Measurements from ENCODE around the gene GRAMD1B. TPM values are rescaled to one million over a fixed set of nuclear protein-coding genes. Genes with fewer than 3 reads are reported as not detected.

GRAMD1B gene
- total RNA-seq, 1 donor from 2014 or later, result 159 TPM

DNA sequence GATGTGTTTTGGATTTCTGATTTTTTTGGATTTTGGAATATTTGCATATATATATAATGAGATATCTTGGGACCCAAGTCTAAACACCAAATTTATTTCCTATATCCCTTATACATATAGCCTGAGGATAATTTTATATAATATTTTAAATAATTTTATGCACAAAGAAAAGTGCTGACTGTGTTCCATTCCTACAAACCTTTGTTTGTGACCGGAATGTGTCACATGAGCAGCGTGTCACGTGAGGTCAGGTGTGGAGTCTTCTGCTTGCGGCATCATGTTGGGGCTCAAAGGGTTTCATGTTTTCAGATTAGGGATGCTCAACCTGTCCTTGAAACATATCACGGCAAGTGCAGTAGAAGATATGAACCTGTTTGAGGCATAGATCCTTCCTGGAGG lies 158.8 kb downstream of the GRAMD1B start:
- peaks cover 2% of the 10 kb centered on the region for H3K4me1 Mint-ChIP-seq (ENCODE audit: low read depth)

GRCh38 chr11:123590296-123590912 lies 160.3 kb downstream of the GRAMD1B start:
- Mint-ChIP-seq H3K9me3 (no peaks in the 10 kb centered on the region), H3K27ac (no peak overlapping the region), H3K4me1 (ENCODE audit: low read depth) (peaks cover 2% of the 10 kb centered on the region), H3K27me3 (ENCODE audit: low read depth) (no peaks in the 10 kb centered on the region), H3K36me3 (ENCODE audit: low read depth) (peaks cover 54% of the 10 kb centered on the region), H3K4me3 (ENCODE audit: low read depth) (no peak overlapping the region)
- no peak for DNase-seq (ENCODE audit: low spot score)
- intact Hi-C loops (cut with micrococcal nuclease), result no loop called here

More for the DNA sequence above, 158.8 kb downstream of the GRAMD1B start:
- intact Hi-C loops (cut with micrococcal nuclease), result no loop called here
- no peak for DNase-seq (ENCODE audit: low spot score)
- Mint-ChIP-seq H3K27me3 (ENCODE audit: low read depth) (no peaks in the 10 kb centered on the region), H3K4me3 (ENCODE audit: low read depth) (no peak overlapping the region), H3K36me3 (ENCODE audit: low read depth) (peaks cover 41% of the 10 kb centered on the region), H3K9me3 (no peaks in the 10 kb centered on the region), H3K27ac (no peak overlapping the region)

GRCh38 chr11:123593570-123593969 lies 163.5 kb downstream of the GRAMD1B start:
- intact Hi-C loops (cut with micrococcal nuclease), result no loop called here
- no peak for DNase-seq (ENCODE audit: low spot score)
- Mint-ChIP-seq H3K4me1 (ENCODE audit: low read depth) (peaks cover 2% of the 10 kb centered on the region), H3K27ac (no peak overlapping the region), H3K36me3 (ENCODE audit: low read depth) (peaks cover 60% of the 10 kb centered on the region), H3K4me3 (ENCODE audit: low read depth) (no peak overlapping the region), H3K27me3 (ENCODE audit: low read depth) (no peaks in the 10 kb centered on the region), H3K9me3 (no peaks in the 10 kb centered on the region)

DNA sequence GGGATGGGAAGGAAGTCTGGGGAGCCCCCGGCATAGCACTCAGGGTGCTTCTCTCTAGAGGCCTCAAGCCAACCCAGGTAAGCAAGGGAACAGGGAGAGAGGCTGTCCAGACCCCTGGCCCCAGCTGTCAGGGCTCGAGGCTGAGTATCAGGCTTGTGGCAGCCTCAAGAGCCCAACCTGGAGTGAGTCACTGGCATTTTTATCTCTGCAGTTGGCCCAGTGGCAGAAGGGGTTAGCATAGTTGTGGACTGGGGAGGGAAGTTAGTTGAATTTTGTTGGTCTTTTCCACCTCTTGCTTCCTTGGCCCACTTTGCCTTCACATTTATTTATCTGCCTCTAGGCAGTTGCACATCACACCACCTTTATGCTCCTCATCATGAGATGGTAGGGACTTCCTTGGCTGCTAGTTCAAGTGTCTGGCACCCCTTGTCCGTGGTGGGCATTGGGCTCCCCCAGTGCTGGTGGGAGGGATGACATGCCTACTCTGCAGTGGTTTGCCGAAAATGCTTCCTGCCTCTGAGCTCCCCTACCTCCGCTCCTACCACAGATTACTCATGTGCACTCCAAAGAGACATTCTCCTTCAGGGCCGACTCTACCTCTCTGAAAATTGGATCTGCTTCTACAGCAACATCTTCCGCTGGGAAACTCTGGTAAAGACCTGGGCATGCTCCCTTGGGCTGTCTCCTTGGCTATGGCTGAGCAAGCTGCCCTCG lies 164.3 kb downstream of the GRAMD1B start:
- peaks cover 68% of the 10 kb centered on the region for H3K36me3 Mint-ChIP-seq (ENCODE audit: low read depth)
- no peak overlapping the region for H3K4me3 Mint-ChIP-seq (ENCODE audit: low read depth)
- no peak overlapping the region for H3K27ac Mint-ChIP-seq
- H3K27me3 Mint-ChIP-seq (ENCODE audit: low read depth), result no peaks in the 10 kb centered on the region
- DNase-seq (ENCODE audit: low spot score), result no peak
- peaks cover 2% of the 10 kb centered on the region for H3K4me1 Mint-ChIP-seq (ENCODE audit: low read depth)
- intact Hi-C loops (cut with micrococcal nuclease), result no loop called here
- no peaks in the 10 kb centered on the region for H3K9me3 Mint-ChIP-seq

DNA sequence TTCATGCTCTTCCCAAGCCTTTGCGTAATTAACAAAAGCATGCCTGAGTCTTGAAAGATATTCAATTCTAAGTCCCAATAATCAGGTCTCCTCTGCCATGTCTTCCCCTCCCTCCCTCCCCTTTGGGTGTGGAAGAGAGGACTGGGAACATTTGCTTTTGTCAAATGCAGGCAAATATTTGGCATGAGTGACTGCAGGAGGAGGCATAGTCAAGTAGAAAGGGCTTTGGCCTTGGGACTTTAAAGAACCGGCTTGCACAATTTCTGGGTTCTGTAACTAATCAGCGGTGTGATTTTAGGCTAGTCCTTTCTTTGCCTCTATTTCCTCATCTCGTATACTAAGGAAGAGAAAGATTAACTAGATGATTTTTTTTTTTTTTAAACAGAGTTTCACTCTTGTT lies 164.9 kb downstream of the GRAMD1B start:
- H3K4me3 Mint-ChIP-seq (ENCODE audit: low read depth), result no peak overlapping the region
- H3K4me1 Mint-ChIP-seq (ENCODE audit: low read depth), result peaks cover 2% of the 10 kb centered on the region
- H3K36me3 Mint-ChIP-seq (ENCODE audit: low read depth), result peaks cover 70% of the 10 kb centered on the region
- no peaks in the 10 kb centered on the region for H3K27me3 Mint-ChIP-seq (ENCODE audit: low read depth)
- no peaks in the 10 kb centered on the region for H3K9me3 Mint-ChIP-seq
- DNase-seq (ENCODE audit: low spot score), result no peak
- intact Hi-C loops (cut with micrococcal nuclease), result no loop called here
- no peak overlapping the region for H3K27ac Mint-ChIP-seq

DNA sequence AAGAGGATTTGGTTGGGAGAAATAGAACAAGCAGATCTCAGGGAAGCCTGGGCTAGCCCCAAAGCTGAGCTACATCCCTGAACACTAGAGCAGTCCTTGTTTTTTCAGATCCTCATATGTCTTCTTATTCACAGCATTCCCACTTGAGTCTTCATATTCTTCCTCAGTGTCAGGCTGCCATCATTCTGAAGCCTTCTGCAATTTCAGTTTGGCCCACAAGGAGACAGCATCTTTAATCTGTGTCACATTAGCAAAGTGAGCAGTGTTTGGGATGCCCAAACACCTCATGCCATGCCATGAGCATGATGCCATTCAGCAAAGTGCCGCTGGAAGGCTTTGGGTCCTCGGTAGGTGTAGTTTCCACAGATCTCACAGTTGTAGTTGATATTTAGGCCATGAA lies 167.8 kb downstream of the GRAMD1B start:
- H3K36me3 Mint-ChIP-seq (ENCODE audit: low read depth), result peaks cover 78% of the 10 kb centered on the region

DNA sequence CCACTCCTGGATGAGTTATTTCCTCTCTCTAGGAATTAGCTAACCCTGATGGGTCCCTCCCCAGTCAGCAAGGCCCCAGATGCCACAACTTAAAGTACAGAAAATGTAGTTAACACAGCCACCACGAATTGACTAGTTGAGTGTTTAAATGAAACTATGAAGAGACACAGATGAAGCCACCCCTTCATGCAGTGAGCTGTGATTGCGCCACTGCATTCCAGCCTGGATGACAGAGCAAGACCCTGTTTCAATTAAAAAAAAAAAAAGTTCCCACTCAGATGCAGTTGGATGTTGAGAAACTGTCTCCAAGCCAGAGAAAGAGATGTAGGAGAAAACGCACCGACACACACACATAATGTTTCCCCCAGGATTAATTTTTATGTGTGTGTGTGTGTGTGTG lies 171.1 kb downstream of the GRAMD1B start:
- Mint-ChIP-seq H3K4me1 (ENCODE audit: low read depth) (peaks cover 5% of the 10 kb centered on the region), H3K36me3 (ENCODE audit: low read depth) (peaks cover 80% of the 10 kb centered on the region), H3K9me3 (no peaks in the 10 kb centered on the region), H3K27ac (no peak overlapping the region), H3K4me3 (ENCODE audit: low read depth) (no peak overlapping the region), H3K27me3 (ENCODE audit: low read depth) (no peaks in the 10 kb centered on the region)
- intact Hi-C loops (cut with micrococcal nuclease), result no loop called here
- no peak for DNase-seq (ENCODE audit: low spot score)

More for the DNA sequence above, 167.8 kb downstream of the GRAMD1B start:
- intact Hi-C loops (cut with micrococcal nuclease), result no loop called here
- H3K9me3 Mint-ChIP-seq, result no peaks in the 10 kb centered on the region
- no peak overlapping the region for H3K4me3 Mint-ChIP-seq (ENCODE audit: low read depth)
- no peak overlapping the region for H3K27ac Mint-ChIP-seq
- no peak for DNase-seq (ENCODE audit: low spot score)
- no peaks in the 10 kb centered on the region for H3K27me3 Mint-ChIP-seq (ENCODE audit: low read depth)
- no peaks in the 10 kb centered on the region for H3K4me1 Mint-ChIP-seq (ENCODE audit: low read depth)

GRCh38 chr11:123601743-123602142 lies 171.7 kb downstream of the GRAMD1B start:
- Mint-ChIP-seq H3K27me3 (ENCODE audit: low read depth) (no peaks in the 10 kb centered on the region), H3K27ac (no peak overlapping the region)

GRCh38 chr11:123603666-123604065 lies 173.6 kb downstream of the GRAMD1B start:
- no peaks in the 10 kb centered on the region for H3K27me3 Mint-ChIP-seq (ENCODE audit: low read depth)
- no peak for DNase-seq (ENCODE audit: low spot score)
- no peak overlapping the region for H3K4me3 Mint-ChIP-seq (ENCODE audit: low read depth)
- peak overlapping the region; percentile 17 for H3K27ac Mint-ChIP-seq
- H3K36me3 Mint-ChIP-seq (ENCODE audit: low read depth), result peaks cover 79% of the 10 kb centered on the region
- intact Hi-C loops (cut with micrococcal nuclease), result no loop called here
- H3K9me3 Mint-ChIP-seq, result no peaks in the 10 kb centered on the region
- H3K4me1 Mint-ChIP-seq (ENCODE audit: low read depth), result peaks cover 5% of the 10 kb centered on the region

More at GRCh38 chr11:123601743-123602142, 171.7 kb downstream of the GRAMD1B start:
- peaks cover 78% of the 10 kb centered on the region for H3K36me3 Mint-ChIP-seq (ENCODE audit: low read depth)
- intact Hi-C loops (cut with micrococcal nuclease), result no loop called here
- no peak overlapping the region for H3K4me3 Mint-ChIP-seq (ENCODE audit: low read depth)
- no peaks in the 10 kb centered on the region for H3K9me3 Mint-ChIP-seq
- DNase-seq (ENCODE audit: low spot score), result no peak
- peaks cover 5% of the 10 kb centered on the region for H3K4me1 Mint-ChIP-seq (ENCODE audit: low read depth)

DNA sequence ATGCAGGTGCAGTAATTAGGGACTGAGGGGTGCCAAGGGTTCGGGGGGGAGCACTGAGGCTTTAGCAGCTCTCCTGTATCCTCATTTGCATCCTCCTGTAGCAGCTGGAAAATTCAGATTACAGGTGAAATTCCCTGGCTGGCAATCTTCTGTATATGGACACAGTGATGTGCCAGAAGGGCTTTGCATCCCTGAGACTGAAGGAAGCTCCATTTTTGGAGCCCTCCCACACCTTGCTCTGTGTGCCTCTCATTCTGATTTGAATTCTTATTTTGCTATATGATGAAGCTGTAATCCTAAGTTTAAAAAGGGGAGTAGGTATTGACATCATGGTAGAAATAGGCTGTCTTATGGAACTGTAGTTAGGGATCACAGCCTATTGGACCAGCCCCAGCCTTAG lies 177.7 kb downstream of the GRAMD1B start:
- no peak overlapping the region for H3K4me3 Mint-ChIP-seq (ENCODE audit: low read depth)
- H3K27ac Mint-ChIP-seq, result no peak overlapping the region
- H3K36me3 Mint-ChIP-seq (ENCODE audit: low read depth), result peaks cover 75% of the 10 kb centered on the region
- H3K27me3 Mint-ChIP-seq (ENCODE audit: low read depth), result no peaks in the 10 kb centered on the region
- H3K4me1 Mint-ChIP-seq (ENCODE audit: low read depth), result peaks cover 5% of the 10 kb centered on the region
- no peaks in the 10 kb centered on the region for H3K9me3 Mint-ChIP-seq
- intact Hi-C loops (cut with micrococcal nuclease), result no loop called here
- no peak for DNase-seq (ENCODE audit: low spot score)

DNA sequence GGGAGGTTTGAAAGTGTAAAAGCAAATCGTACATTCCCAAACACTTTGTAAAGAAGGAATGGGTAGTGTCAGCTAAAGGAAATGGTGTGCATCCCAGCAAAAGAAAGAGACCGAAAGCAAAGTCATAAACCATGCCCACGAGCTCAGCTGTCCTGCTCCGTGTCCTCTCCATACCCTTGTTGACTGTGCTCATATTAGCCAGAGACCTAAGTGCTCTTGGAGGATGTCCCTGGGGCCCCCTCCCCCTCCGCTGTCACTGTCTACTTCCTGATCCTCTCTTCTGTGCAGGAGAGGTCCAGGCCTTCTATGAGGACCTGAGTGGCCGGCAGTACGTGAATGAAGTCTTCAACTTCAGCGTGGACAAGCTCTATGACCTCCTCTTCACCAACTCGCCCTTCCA lies 178.3 kb downstream of the GRAMD1B start:
- Mint-ChIP-seq H3K27me3 (ENCODE audit: low read depth) (no peaks in the 10 kb centered on the region), H3K36me3 (ENCODE audit: low read depth) (peaks cover 78% of the 10 kb centered on the region), H3K4me3 (ENCODE audit: low read depth) (no peak overlapping the region), H3K27ac (no peak overlapping the region), H3K4me1 (ENCODE audit: low read depth) (peaks cover 4% of the 10 kb centered on the region), H3K9me3 (no peaks in the 10 kb centered on the region)
- intact Hi-C loops (cut with micrococcal nuclease), result no loop called here
- no peak for DNase-seq (ENCODE audit: low spot score)

DNA sequence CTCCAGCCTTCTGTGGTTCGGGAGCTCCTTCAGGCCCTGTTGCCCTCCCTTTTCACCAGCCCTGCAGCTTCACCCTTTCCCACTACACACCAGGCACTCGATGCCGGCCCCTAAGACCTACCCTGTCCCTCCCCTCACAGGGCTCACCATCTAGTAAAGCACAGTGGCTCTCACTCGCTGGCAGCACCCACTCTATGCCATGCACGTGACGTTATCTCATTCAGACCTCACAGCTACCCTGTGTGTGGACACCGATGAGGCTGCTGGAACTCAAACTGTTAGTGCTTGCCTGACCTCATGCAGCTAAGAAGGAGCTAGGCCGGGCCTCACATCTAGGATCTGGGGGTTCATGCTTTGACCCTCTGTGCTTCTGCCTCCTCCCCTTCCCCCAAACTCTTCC lies 178.9 kb downstream of the GRAMD1B start:
- intact Hi-C loops (cut with micrococcal nuclease), result no loop called here
- DNase-seq (ENCODE audit: low spot score), result no peak
- no peaks in the 10 kb centered on the region for H3K9me3 Mint-ChIP-seq
- no peaks in the 10 kb centered on the region for H3K27me3 Mint-ChIP-seq (ENCODE audit: low read depth)
- no peak overlapping the region for H3K4me3 Mint-ChIP-seq (ENCODE audit: low read depth)
- H3K36me3 Mint-ChIP-seq (ENCODE audit: low read depth), result peaks cover 75% of the 10 kb centered on the region
- no peaks in the 10 kb centered on the region for H3K4me1 Mint-ChIP-seq (ENCODE audit: low read depth)
- H3K27ac Mint-ChIP-seq, result no peak overlapping the region

DNA sequence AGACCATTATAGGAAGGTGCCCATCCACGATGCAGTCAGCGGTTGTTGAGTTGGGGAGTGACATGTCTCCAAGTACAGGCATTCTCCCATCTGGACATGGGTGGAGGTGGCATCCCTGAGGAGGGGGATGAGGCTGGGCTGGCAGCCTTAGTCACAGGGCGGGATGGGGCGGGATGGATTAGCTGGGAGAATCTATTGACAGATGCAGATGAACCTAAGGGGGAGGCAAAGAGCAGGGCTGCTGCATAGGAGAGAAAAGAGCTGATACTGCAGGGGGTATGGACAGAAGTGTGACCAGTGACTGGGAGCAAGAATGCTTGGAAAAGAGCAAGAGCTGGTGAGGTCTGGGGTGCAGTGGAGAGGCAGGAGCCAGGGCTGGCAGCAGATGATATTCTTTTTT lies 181.6 kb downstream of the GRAMD1B start:
- DNase-seq (ENCODE audit: low spot score), result no peak
- Mint-ChIP-seq H3K36me3 (ENCODE audit: low read depth) (peaks cover 72% of the 10 kb centered on the region), H3K9me3 (no peaks in the 10 kb centered on the region), H3K4me1 (ENCODE audit: low read depth) (no peaks in the 10 kb centered on the region), H3K27ac (no peak overlapping the region), H3K27me3 (ENCODE audit: low read depth) (no peaks in the 10 kb centered on the region), H3K4me3 (ENCODE audit: low read depth) (no peak overlapping the region)
- intact Hi-C loops (cut with micrococcal nuclease), result no loop called here

Data from activated T-helper 2 cell treated with anti-CD3 and anti-CD28 coated beads, Interferon-gamma antibody, Interleukin-2, Interleukin-4, amounts not matched to agents 10 μg/mL and 5 μg/mL and 100 μg/mL, durations not matched to agents 14 hours and 24 hours and 36 hours (primary cell).